Neutrophil (primary cell): ENCODE results near the gene ALOX5.

Experiments used
- H3K27ac ChIP-seq: fragments of 200-600 bp; sonication (generic); 2 replicates; pipeline ENCODE4 v1.5.1; 2016; ENCODE audit warnings: mild to moderate bottlenecking, moderate library complexity
- H3K27me3 ChIP-seq: fragments of 200-600 bp; sonication (generic); 2 replicates; pipeline ENCODE4 v1.6.0; 2016; ENCODE audit warnings: mild to moderate bottlenecking
- H3K36me3 ChIP-seq: fragments of 200-600 bp; sonication (generic); 2 replicates; pipeline ENCODE4 v1.5.1; 2017
- H3K4me1 ChIP-seq, 2 experiments: fragments of 200-600 bp in 1 of 2; sonication (generic) in 1 of 2; 1 replicate in 1 of 2; 2 replicates in 1 of 2; pipeline versions ENCODE4 v1.5.1 to v1.6.1; 2013 to 2016; ENCODE audit warnings: low read depth in 1 of 2, low read length in 1 of 2, mild to moderate bottlenecking in 1 of 2, moderate library complexity in 1 of 2; ENCODE audit not compliant: control insufficient read depth in 1 of 2, insufficient read depth in 1 of 2
- H3K4me3 ChIP-seq, 2 experiments: fragments of 200-600 bp in 1 of 2; sonication (generic) in 1 of 2; 1 replicate in 1 of 2; 2 replicates in 1 of 2; pipeline ENCODE4 v1.5.1; 2013 to 2016; ENCODE audit warnings: low read depth in 1 of 2, low read length in 1 of 2, mild to moderate bottlenecking in 1 of 2, moderate library complexity in 1 of 2
- H3K9me3 ChIP-seq: fragments of 200-600 bp; sonication (generic); 2 replicates; pipeline ENCODE4 v1.5.1; 2016
- CTCF ChIP-seq: fragments of 200-600 bp; sonication (generic); IDR thresholded peaks from 2 replicates; pipeline ENCODE4 v1.5.1; 2016; ENCODE audit warnings: antibody characterized with exemption

Gene ALOX5

GRCh38 chr10:45420453-45421192 lies 46.6 kb downstream of the ALOX5 start:
- TF ChIP-seq CTCF = no peak
- Histone ChIP-seq H3K4me1 (peaks cover 97 to 100% of the 10 kb centered on the region in 2 experiments), H3K9me3 (no peaks in the 10 kb centered on the region), H3K36me3 (peaks cover 78% of the 10 kb centered on the region), H3K4me3 (peak overlapping the region; percentile 65 to 76), H3K27me3 (no peaks in the 10 kb centered on the region), H3K27ac (peak overlapping the region; percentile 88)

- TF ChIP-seq CTCF = no peak
- H3K36me3 ChIP-seq = peaks cover 78% of the 10 kb centered on the region
- no peaks in the 10 kb centered on the region for H3K9me3 ChIP-seq
- H3K4me3 ChIP-seq = peak overlapping the region; percentile 65 to 76
- peaks cover 89 to 93% of the 10 kb centered on the region in 2 experiments for H3K4me1 ChIP-seq
- no peaks in the 10 kb centered on the region for H3K27me3 ChIP-seq
- H3K27ac ChIP-seq = peak overlapping the region; percentile 88
These were observed 47.4 kb downstream of the ALOX5 start for GRCh38 chr10:45421221-45422097.

- Histone ChIP-seq H3K27me3 (no peaks in the 10 kb centered on the region), H3K27ac (peak overlapping the region; percentile 88), H3K4me3 (no peak overlapping the region), H3K36me3 (peaks cover 79% of the 10 kb centered on the region), H3K9me3 (no peaks in the 10 kb centered on the region), H3K4me1 (peaks cover 80 to 85% of the 10 kb centered on the region in 2 experiments)
- no peak for TF ChIP-seq CTCF
These were observed 48.3 kb downstream of the ALOX5 start for GRCh38 chr10:45422207-45422865.

GRCh38 chr10:45422866-45423659 lies 49.0 kb downstream of the ALOX5 start:
- no peak for TF ChIP-seq CTCF
- H3K9me3 ChIP-seq = no peaks in the 10 kb centered on the region
- H3K27ac ChIP-seq = peak overlapping the region; percentile 88
- peaks cover 73 to 77% of the 10 kb centered on the region in 2 experiments for H3K4me1 ChIP-seq
- no peak overlapping the region for H3K4me3 ChIP-seq
- peaks cover 80% of the 10 kb centered on the region for H3K36me3 ChIP-seq
- no peaks in the 10 kb centered on the region for H3K27me3 ChIP-seq
